GM10266 (cell line): Measurements from ENCODE around the gene NELFE.
"Not testable (repeated sequence)": the region's sequence is repeated elsewhere in the genome, so short reads cannot be mapped to it uniquely, and the experiment has no call there.

Experiments used
- DNase-seq: peaks from one replicate; pipeline ENCODE4 v3.0.0; 2012; ENCODE audit errors: extremely low spot score
- CTCF ChIP-seq: IDR thresholded peaks from 2 replicates; pipeline ENCODE4 v1.5.1; 2012; ENCODE audit warnings: mild to moderate bottlenecking, low read depth; ENCODE audit not compliant: control insufficient read depth, insufficient read depth; ENCODE audit errors: missing control alignments

The NELFE gene

GRCh38 chr6:31979238-31979898 is 20.6 kb upstream of the NELFE start:
- no peak for DNase-seq
- TF ChIP-seq CTCF = no peak

GRCh38 chr6:31978831-31979230 is 20.1 kb upstream of the NELFE start:
- TF ChIP-seq CTCF = no peak
- DNase-seq = no peak

GRCh38 chr6:31977816-31978431 is 19.2 kb upstream of the NELFE start:
- no peak for DNase-seq
- no peak for TF ChIP-seq CTCF

- not testable (repeated sequence) for DNase-seq
Observed at GRCh38 chr6:31976065-31976464, 17.3 kb upstream of the NELFE start.

GRCh38 chr6:31972709-31973350 is 14.1 kb upstream of the NELFE start:
- TF ChIP-seq CTCF = no peak
- peak; percentile 25 for DNase-seq

- DNase-seq = peak; percentile 99
- TF ChIP-seq CTCF = no peak
Observed at GRCh38 chr6:31971993-31972708, 13.4 kb upstream of the NELFE start, which contains the start of gene DXO. Gene DXO (minus strand): TSS chr6:31972138. CDS start chr6:31971675, 463 bp downstream.

- no peak for TF ChIP-seq CTCF
- no peak for DNase-seq
Observed at GRCh38 chr6:31971279-31971992, 12.7 kb upstream of the NELFE start.
